PFSK-1 (cell line): ENCODE results near the gene PPFIBP1.

Experiments used
- FOXP2 ChIP-seq: optimal IDR thresholded peaks from 2 replicates; pipeline ENCODE3; 2011; ENCODE audit warnings: borderline replicate concordance, control low read depth, inconsistent platforms; ENCODE audit not compliant: insufficient read depth; ENCODE audit errors: extremely low read length, extremely low read depth
- POLR2AphosphoS5 ChIP-seq: IDR thresholded peaks from 2 replicates; pipeline ENCODE4 v1.6.1; 2012; ENCODE audit warnings: low read depth, mild to moderate bottlenecking, control low read depth, low read length, moderate library complexity
- REST ChIP-seq, 2 experiments: IDR thresholded peaks; 2 replicates each; pipeline versions ENCODE4 v1.6.1 to v1.8.0; 2011 to 2012; ENCODE audit warnings: low read depth in 2 of 2, low read length in 2 of 2, control low read depth in 1 of 2, inconsistent platforms in 1 of 2, mild to moderate bottlenecking in 1 of 2, moderate library complexity in 1 of 2; ENCODE audit not compliant: insufficient read depth in 1 of 2
- SIN3A ChIP-seq: IDR thresholded peaks from 2 replicates; pipeline ENCODE4 v1.6.1; 2012; ENCODE audit warnings: mild to moderate bottlenecking, low read length, moderate library complexity, borderline replicate concordance; ENCODE audit not compliant: insufficient read depth
- TAF1 ChIP-seq: IDR thresholded peaks from 2 replicates; pipeline ENCODE4 v1.6.1; 2012; ENCODE audit warnings: low read length, control low read depth, borderline replicate concordance; ENCODE audit not compliant: insufficient read depth

PPFIBP1 gene

GRCh38 chr12:27624586-27624985, 100.6 kb downstream of the PPFIBP1 start:
- TF ChIP-seq POLR2AphosphoS5 (no peak), REST (IDR thresholded peaks at IDR 0.05; ENCODE audit: insufficient read depth in 1 of 2, low read depth in 2 of 2, low read length in 2 of 2) (no peak), SIN3A (no peak), FOXP2 (no peak)

GRCh38 chr12:27627123-27627852, 103.3 kb downstream of the PPFIBP1 start:
- TF ChIP-seq FOXP2 (no peak), SIN3A (no peak), REST (IDR thresholded peaks at IDR 0.05; ENCODE audit: insufficient read depth in 1 of 2, low read depth in 2 of 2, low read length in 2 of 2) (no peak), POLR2AphosphoS5 (no peak), TAF1 (no peak)

GRCh38 chr12:27631365-27631764, 107.4 kb downstream of the PPFIBP1 start:
- TF ChIP-seq FOXP2 (no peak), TAF1 (no peak), REST (IDR thresholded peaks at IDR 0.05; ENCODE audit: insufficient read depth in 1 of 2, low read depth in 2 of 2, low read length in 2 of 2) (no peak), POLR2AphosphoS5 (no peak), SIN3A (no peak)

- TF ChIP-seq TAF1 (no peak), SIN3A (no peak), REST (IDR thresholded peaks at IDR 0.05; ENCODE audit: insufficient read depth in 1 of 2, low read depth in 2 of 2, low read length in 2 of 2) (no peak), FOXP2 (no peak), POLR2AphosphoS5 (no peak)
These were observed 107.9 kb downstream of the PPFIBP1 start for GRCh38 chr12:27631813-27632491.
